ENCODE results near the gene ORM2.

Gene ORM2

DNA sequence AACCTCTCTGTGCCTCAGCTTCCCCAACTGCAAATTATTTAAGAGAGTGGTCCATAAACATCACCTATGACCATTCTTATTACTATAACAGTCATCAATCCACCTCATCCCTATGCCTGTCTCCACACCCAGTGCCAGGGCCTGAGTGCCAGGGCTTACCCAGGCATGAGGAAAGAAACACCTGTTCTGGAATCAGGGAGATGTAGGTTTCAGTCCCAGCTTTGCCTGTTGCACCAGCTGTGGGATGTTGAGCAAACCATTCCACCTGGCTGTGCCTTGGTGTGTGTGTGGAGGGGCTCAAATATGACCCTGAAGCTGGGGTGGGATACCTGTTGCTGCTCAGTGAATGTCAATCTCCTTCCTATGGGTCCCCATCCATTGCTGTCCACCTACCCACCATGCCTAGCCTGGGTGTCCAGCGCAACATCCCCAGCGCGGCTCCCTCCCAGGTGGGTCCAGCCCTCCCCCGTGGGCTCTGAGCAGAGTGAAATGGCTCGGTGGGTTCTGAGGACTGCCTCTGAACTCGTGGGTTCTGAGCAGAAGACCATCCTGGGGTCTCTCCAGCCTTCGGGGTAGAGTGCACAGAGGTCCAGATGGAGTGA, 41.8 kb downstream of the ORM2 start:
- no peak for DNase-seq (ENCODE audit: low read depth in 2 of 2)

DNA sequence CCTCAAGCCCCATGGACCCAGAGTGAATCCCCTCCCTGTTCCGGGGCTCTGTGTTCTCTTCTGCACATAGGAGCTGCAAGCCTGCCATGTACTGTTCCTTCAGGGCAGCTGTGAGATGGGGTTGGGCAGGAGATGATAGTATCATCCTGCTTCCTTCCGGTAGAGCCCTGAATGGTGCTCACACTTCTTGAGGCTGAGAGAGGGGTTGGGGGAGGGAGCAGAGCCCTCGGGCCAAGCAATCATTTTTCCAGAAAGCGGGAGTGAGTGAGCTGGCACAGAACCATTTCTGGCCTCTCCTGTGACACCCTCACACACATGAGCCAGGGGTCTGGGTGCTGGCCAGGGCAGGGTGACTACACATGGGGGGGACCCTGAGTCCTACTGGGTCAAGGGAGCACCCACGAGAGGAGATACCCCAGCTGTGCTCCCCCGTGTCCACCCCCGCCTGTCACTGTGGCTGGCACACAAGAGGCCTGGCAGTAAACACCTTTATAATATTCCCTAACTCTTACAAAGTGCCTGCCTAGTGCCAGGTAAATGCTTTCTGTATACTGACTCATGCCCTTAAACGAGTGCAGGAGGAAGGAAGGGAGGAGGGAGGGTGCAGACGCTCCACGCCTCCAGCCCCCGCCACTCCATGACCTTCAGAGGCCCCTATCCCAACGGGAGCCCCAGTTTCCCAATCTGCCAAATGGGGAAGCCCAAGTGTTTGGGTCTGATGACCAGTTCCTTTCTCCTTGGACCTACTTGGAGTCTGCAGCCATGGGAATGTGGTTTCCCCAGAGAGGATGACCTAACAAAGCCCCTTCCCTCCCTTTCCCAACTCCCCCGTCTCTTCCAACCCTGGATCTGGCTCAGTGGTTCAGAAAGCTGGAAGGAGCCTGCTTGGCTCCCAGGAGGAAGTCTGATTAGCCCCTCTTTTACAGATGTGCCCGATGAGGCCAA, 42.6 kb downstream of the ORM2 start:
- peak in 1 of 2 donors; percentile 30 for DNase-seq (ENCODE audit: low read depth in 2 of 2)

DNA sequence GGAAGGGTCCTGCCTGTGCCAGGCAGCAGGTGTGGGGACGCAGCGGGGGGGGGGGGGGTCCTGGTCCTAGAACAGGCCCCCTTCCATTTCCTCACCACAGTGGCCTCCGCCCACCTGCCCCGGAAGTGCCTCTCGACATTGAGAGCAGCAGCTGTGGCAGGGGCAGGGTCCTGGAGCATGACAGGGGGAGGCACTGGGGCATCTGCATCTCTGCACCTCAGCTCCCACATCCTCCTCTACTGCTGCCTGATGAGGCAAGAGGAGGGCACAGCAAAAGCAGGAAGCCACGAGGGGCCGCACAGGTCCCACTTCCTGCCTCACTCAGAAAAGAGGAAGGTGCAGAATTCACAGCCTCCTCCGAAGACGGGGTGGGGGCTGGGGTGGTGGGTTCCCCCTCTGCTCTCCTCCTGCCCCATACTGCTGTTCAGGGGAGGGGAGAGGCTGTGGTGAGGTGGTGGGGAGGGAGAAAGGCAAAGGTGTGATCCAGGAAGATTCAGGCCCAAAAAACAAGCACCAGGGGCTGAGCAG, 43.3 kb downstream of the ORM2 start:
- peak; percentile 70 to 72 for DNase-seq (ENCODE audit: low read depth in 2 of 2)

DNA sequence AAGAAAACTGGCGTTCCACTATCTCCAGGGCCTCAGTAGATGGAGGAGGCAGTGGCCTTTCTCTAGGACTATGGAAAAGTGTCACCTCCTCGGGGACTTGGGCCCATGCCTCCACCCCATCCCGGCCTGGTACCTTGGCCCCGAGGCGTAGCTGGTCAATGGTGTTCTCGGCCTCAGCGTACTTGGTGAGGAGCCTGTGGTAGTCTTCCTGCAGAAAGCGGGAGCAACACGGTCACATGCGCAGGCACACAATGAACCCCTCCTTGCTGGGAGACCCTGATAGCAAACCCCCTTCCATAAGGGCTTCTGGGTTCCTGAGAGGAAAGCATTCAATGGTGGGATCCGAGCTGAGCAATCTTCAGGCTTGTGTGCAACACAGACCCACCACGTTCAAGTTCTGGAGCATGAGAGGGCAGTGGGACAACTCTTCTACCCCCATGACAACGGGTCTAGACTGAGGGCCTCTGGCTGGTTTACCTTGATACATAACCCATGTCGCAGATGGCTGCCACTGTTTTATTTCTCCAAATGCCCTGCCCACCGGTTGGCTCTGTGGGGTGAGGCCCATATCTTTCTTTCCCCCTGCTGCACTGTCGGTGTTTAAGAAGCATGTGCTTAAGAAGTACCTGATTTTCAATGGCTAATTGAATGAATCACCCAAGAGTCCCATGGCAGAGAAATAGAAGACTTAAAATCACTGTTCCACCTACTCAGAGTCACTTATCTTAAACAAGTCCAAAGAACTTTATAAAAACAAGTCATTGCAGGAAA, 44.5 kb downstream of the ORM2 start:
- no peak for DNase-seq (ENCODE audit: low read depth in 2 of 2)

DNA sequence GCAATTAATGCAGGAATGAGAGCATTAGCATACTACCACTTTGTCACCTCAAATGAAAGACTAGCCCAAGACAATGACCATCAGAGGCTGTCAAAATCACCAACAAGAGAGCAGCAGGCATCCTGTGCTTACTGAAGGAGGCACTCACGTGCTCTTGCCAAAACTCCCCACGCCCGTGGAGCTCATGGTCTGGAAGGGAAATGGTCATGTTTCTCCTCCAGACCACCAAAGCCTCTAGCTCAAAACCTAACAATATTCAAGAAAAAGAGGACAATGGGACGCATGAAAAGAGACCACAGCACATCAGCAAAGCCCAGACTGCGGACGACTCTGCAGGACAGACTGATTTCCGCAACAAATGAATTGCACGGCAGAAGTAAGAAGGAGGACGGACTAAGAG, 45.3 kb downstream of the ORM2 start:
- no peak for DNase-seq (ENCODE audit: low read depth in 2 of 2)

DNA sequence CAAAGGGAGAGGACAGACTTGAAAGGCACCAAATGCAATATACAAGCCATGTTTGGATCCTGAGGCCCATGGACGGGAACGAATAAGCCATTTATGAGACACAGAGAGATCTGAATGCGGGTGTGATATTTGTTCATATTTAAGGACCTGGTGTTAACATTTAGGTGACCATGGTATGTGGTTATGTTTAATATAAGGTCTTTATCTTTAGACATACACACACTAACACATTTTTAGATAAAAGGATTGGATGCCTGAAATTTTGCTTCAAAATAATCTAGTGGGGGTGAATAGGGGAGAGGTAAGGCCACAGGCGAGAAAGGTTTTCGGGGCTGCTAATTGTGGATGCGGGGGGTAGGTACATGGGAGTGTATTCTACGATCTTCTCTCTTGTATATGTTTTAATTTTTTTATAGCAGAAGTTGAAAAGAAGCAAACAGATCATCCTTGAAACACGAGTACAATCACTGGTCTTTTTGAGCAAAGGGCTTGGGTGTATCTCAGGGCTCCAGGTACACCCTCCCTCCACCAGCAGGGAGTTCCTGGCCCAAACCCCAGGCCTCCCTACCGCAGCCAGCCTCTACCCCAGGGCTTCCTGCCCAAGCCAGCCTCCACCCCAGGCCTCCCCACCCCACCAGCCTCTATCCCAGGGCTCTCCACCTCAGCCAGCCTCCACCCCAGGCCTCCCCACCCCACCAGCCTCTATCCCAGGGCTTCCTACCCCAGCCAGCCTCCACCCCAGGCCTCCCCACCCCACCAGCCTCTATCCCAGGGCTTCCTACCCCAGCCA, 45.9 kb downstream of the ORM2 start:
- no peak for DNase-seq (ENCODE audit: low read depth in 2 of 2)

DNA sequence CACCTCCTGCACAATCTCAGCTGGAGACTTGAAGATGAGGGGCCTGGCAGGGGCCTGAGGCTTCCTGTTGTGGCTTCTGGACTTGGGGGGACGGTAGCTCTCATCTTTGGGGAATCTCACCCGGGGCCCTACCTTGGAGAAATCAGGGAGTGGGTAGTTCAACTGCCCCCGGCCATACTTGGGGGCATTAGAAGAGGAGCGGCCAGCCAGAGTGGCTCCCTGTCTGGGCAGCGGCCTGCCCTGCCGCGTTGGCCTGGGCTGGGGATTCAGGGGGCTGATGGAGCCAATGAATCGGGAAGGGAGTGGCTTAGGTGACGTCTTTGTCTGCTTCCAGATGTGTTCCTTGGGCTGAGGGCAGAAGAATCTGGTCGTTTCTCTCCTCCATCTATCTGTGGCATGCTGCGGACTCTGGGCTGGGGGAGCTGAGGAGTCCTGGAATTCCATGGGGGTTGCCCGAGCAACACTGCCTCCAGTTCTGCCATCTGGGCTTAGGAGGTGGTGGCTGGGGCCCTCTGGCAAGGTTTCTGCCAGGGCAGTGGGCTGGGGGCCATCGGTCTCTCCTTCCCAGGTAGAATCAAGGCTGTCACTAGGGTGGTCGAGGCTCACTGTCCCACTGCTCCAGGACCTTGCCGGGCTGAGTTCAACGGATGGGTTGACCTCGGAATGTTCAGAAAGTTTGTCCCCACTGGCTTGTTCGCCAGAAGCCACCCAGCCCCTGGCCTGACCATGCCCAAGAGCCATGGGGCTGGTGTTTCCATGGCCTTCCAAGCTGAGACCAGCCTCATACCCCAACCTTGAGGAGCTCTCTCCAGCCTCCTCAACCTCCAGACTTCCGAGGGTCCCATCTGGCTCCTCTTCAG, 47.1 kb downstream of the ORM2 start:
- DNase-seq (ENCODE audit: low read depth in 2 of 2): no peak

DNA sequence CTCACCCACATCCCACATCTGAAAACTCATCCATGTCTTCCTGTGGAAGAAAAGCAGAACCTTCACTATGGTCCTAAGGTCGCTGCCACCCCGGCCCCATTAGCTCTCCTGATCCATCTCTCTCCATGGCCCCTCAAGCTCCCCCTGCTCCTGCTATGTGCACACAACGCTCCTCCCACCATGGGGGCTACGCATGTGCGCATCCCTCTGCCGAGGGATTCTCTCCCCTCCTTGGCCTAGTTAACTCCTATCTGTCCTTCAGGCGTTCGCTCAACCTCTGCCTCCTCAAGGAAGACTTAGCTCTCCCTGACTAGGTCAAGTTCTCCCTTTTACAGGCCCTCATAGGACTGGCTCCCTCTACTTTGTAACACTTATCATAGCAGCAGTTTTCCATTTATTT, 48.3 kb downstream of the ORM2 start:
- no peak for DNase-seq (ENCODE audit: low read depth in 2 of 2)

DNA sequence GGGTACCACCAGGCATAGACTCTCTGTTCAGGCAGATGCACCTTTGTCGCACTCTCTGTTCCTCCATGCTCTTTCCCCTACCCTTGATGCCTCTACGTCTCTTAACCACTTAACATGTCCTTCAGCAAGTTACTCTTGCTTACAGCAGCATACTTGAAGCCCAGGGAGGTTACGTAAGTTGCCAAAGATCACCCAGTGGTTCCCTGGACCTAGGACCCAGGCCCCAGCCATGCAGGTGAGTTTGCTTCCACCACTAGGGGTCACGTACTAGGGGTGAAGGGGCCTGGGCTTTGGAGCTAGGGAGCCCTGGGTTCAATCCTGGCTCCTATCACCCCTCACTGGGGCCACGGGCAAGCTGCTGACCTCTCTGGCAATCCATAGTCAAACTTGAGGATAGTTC, 49.2 kb downstream of the ORM2 start:
- no peak for DNase-seq (ENCODE audit: low read depth in 2 of 2)

Measured in stimulated activated CD8-positive, alpha-beta memory T cell treated with anti-CD3 and anti-CD28 coated beads, Interleukin-7, amount 100 ng/mL, for 4 hours (primary cell).